H9 (cell line): ENCODE data around the gene DGKH. TPM values are rescaled to one million over a fixed set of nuclear protein-coding genes. Genes with fewer than 3 reads are reported as not detected.

Experiments used
- DNase-seq: peaks from one replicate; pipeline ENCODE4 v3.0.0-alpha.2; 2017
- H2AFZ ChIP-seq: one replicate; pipeline ENCODE4 v1.6.1; 2013; ENCODE audit warnings: mild to moderate bottlenecking, low read length, control low read depth, moderate library complexity
- H2AK5ac ChIP-seq: 2 replicates; pipeline ENCODE4 v1.6.1; 2013; ENCODE audit warnings: low read length, control low read depth, mixed read lengths; ENCODE audit not compliant: insufficient read length
- H2BK120ac ChIP-seq: one replicate; pipeline ENCODE4 v1.6.1; 2013; ENCODE audit warnings: low read depth, mild to moderate bottlenecking, low read length, control low read depth, inconsistent platforms; ENCODE audit not compliant: poor library complexity, severe bottlenecking
- H2BK12ac ChIP-seq: 2 replicates; pipeline ENCODE4 v1.6.1; 2013; ENCODE audit warnings: low read length, control low read depth, mixed read lengths, low read depth; ENCODE audit not compliant: insufficient read length
- H2BK15ac ChIP-seq: 2 replicates; pipeline ENCODE4 v1.6.1; 2013; ENCODE audit warnings: low read depth, low read length, control low read depth
- H2BK20ac ChIP-seq: one replicate; pipeline ENCODE4 v1.6.1; 2013; ENCODE audit warnings: low read depth, mild to moderate bottlenecking, low read length, control low read depth, inconsistent platforms; ENCODE audit not compliant: poor library complexity, severe bottlenecking
- H2BK5ac ChIP-seq: 2 replicates; pipeline ENCODE4 v1.6.1; 2013; ENCODE audit warnings: low read length, control low read depth, mixed read lengths; ENCODE audit not compliant: insufficient read length
- H3K14ac ChIP-seq: 2 replicates; pipeline ENCODE4 v1.6.1; 2013; ENCODE audit warnings: low read length, control low read depth; ENCODE audit not compliant: insufficient read depth
- H3K18ac ChIP-seq: 2 replicates; pipeline ENCODE4 v1.6.1; 2013; ENCODE audit warnings: low read depth, mild to moderate bottlenecking, mixed read lengths, low read length, control low read depth; ENCODE audit not compliant: insufficient read length
- H3K23ac ChIP-seq: 2 replicates; pipeline ENCODE4 v1.6.1; 2013; ENCODE audit warnings: low read length, control low read depth, mixed read lengths, low read depth; ENCODE audit not compliant: insufficient read length
- H3K23me2 ChIP-seq: 2 replicates; pipeline ENCODE4 v1.6.1; 2013; ENCODE audit warnings: low read depth, mild to moderate bottlenecking, mixed read lengths, low read length, control low read depth; ENCODE audit not compliant: insufficient read length, poor library complexity, severe bottlenecking
- H3K27ac ChIP-seq: 2 replicates; pipeline ENCODE4 v1.5.1; 2013; ENCODE audit warnings: low read length, control low read depth, mixed read lengths, low read depth; ENCODE audit not compliant: insufficient read length
- H3K27me3 ChIP-seq: 2 replicates; pipeline ENCODE4 v1.6.1; 2013; ENCODE audit warnings: low read length, control low read depth, inconsistent platforms; ENCODE audit not compliant: insufficient read depth
- H3K4ac ChIP-seq: 2 replicates; pipeline ENCODE4 v1.6.1; 2013; ENCODE audit warnings: low read depth, mild to moderate bottlenecking, control low read depth, inconsistent platforms, low read length, moderate library complexity
- H3K4me1 ChIP-seq: 2 replicates; pipeline ENCODE4 v1.6.1; 2013; ENCODE audit warnings: low read length, control low read depth, inconsistent platforms; ENCODE audit not compliant: insufficient read depth
- H3K4me2 ChIP-seq: 2 replicates; pipeline ENCODE4 v1.6.1; 2013; ENCODE audit warnings: low read length, control low read depth, mixed read lengths; ENCODE audit not compliant: insufficient read length, insufficient read depth
- H3K56ac ChIP-seq: 2 replicates; pipeline ENCODE4 v1.6.1; 2013; ENCODE audit warnings: low read depth, mild to moderate bottlenecking, mixed read lengths, low read length, control low read depth; ENCODE audit not compliant: insufficient read length
- H3K79me1 ChIP-seq: 2 replicates; pipeline ENCODE4 v1.6.1; 2013; ENCODE audit warnings: low read depth, mild to moderate bottlenecking, moderate library complexity, low read length, control low read depth, inconsistent platforms; ENCODE audit not compliant: insufficient read depth, poor library complexity, severe bottlenecking
- H3K79me2 ChIP-seq: 2 replicates; pipeline ENCODE4 v1.6.1; 2013; ENCODE audit warnings: low read length, control low read depth, inconsistent platforms; ENCODE audit not compliant: insufficient read depth
- H3K9ac ChIP-seq: 2 replicates; pipeline ENCODE4 v1.6.1; 2013; ENCODE audit warnings: low read length, control low read depth, mixed read lengths; ENCODE audit not compliant: insufficient read length; ENCODE audit errors: extremely low read depth
- H3K9me3 ChIP-seq: one replicate; pipeline ENCODE4 v1.6.1; 2013; ENCODE audit warnings: low read depth, low read length, inconsistent platforms; ENCODE audit not compliant: control insufficient read depth
- H3T11ph ChIP-seq: one replicate; pipeline ENCODE4 v1.6.1; 2013; ENCODE audit warnings: mild to moderate bottlenecking, low read length, control low read depth, inconsistent platforms
- H4K20me1 ChIP-seq: one replicate; pipeline ENCODE4 v1.6.1; 2013; ENCODE audit not compliant: control insufficient read depth, insufficient read length, insufficient read depth
- H4K5ac ChIP-seq: 2 replicates; pipeline ENCODE4 v1.6.1; 2013; ENCODE audit warnings: low read depth, mild to moderate bottlenecking, mixed read lengths, low read length, control low read depth; ENCODE audit not compliant: insufficient read length
- H4K8ac ChIP-seq: replicated peaks from 2 replicates; pipeline ENCODE4 v1.6.1; 2013; ENCODE audit warnings: low read length, control low read depth, mixed read lengths, low read depth; ENCODE audit not compliant: insufficient read length
- H4K91ac ChIP-seq: 2 replicates; pipeline ENCODE4 v1.6.1; 2013; ENCODE audit warnings: low read depth, mild to moderate bottlenecking, moderate library complexity, mixed read lengths, low read length, control low read depth; ENCODE audit not compliant: insufficient read length
- H3K27ac Mint-ChIP-seq, 3 experiments: 2 replicates in 2 of 3; 3 replicates in 1 of 3; pipeline ENCODE4 v1.8.0; 2020 to 2021; ENCODE audit warnings: mixed read lengths in 3 of 3, mild to moderate bottlenecking in 1 of 3, moderate library complexity in 1 of 3
- H3K27me3 Mint-ChIP-seq: 2 replicates; pipeline ENCODE4 v1.8.0; 2021; ENCODE audit warnings: low read depth, mild to moderate bottlenecking, moderate library complexity, mixed read lengths
- H3K36me3 Mint-ChIP-seq, 3 experiments: 2 replicates in 2 of 3; 3 replicates in 1 of 3; pipeline ENCODE4 v1.8.0; 2020 to 2021; ENCODE audit warnings: low read depth in 3 of 3, mixed read lengths in 3 of 3; ENCODE audit not compliant: insufficient read depth in 1 of 3
- H3K4me1 Mint-ChIP-seq, 2 experiments: 2 replicates each; pipeline ENCODE4 v1.8.0; 2020; ENCODE audit warnings: mixed read lengths in 2 of 2
- H3K4me3 Mint-ChIP-seq, 2 experiments: 2 replicates in 1 of 2; 3 replicates in 1 of 2; pipeline ENCODE4 v1.8.0; 2020 to 2021; ENCODE audit warnings: mild to moderate bottlenecking in 2 of 2, mixed read lengths in 2 of 2, moderate library complexity in 1 of 2
- H3K9me3 Mint-ChIP-seq, 2 experiments: 2 replicates in 1 of 2; 3 replicates in 1 of 2; pipeline ENCODE4 v1.8.0; 2020; ENCODE audit warnings: mild to moderate bottlenecking in 2 of 2, mixed read lengths in 2 of 2, moderate library complexity in 1 of 2
- WGBS: extraction: QIAGEN DNeasy Blood & Tissue Kit; methylation state at CpG from one replicate; pipeline ENCODE4 v1.1.7; 2013; ENCODE audit warnings: missing lambda C conversion rate, low lambda C conversion rate, mixed read lengths; ENCODE audit not compliant: insufficient read length; ENCODE audit errors: extremely low coverage; 5-methylcytosine and 5-hydroxymethylcytosine counted together
- total RNA-seq: library from RNA; stranded (reverse); gene quantifications from 2 replicates; pipeline ENCODE4 v1.2.1, GENCODE V29; 2021
- TF ChIP-seq, protein P1 (sequence below): fragments of 200-600 bp; sonication (generic); conservative IDR thresholded peaks from 3 replicates; pipeline ENCODE4 v1.8.0; 2021; ENCODE audit warnings: antibody characterized with exemption, mild to moderate bottlenecking

Gene DGKH
- total RNA-seq, 1 experiment from 2014 or later: 8.6 TPM

DNA sequence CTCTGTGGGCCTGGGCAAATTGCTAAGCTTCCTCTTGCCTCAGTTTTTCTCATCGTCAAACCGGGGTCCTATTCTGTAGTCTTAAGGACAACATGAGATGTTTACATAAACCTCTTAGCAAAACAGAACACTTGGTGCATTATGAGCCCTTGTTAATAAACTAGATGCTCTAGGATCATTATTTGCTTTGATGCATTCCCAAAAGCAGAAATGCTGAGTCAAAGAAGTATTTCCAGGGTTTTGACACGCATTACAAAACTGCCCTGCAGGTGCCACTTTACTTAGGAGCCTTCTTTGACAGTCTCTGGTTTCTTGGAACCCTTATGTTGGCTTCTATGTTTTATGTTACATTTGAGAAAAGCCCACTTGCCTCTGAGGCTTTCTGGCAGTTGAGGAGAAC lies 235.6 kb downstream of the DGKH start:
- Histone ChIP-seq H4K8ac (no peak overlapping the region), H3K23ac (no peak overlapping the region), H3K4me1 (peaks cover 5% of the 10 kb centered on the region; the same call in 1 of the 2 replicates), H2AK5ac (no peak overlapping the region), H4K91ac (no peak overlapping the region), H3K27ac (no peak overlapping the region), H3K56ac (no peak overlapping the region), H3K27me3 (no peaks in the 10 kb centered on the region), H2BK120ac (no peak overlapping the region), H2AFZ (no peak overlapping the region), H3K14ac (no peak overlapping the region), H4K20me1 (no peaks in the 10 kb centered on the region), H3K79me1 (no peaks in the 10 kb centered on the region), H3K18ac (no peak overlapping the region), H3K4me2 (no peak overlapping the region), H3K9ac (no peak overlapping the region), H3T11ph (no peak overlapping the region), H2BK20ac (no peak overlapping the region), H4K5ac (no peak overlapping the region), H3K23me2 (no peaks in the 10 kb centered on the region), H3K4ac (no peak overlapping the region), H3K9me3 (no peaks in the 10 kb centered on the region), H2BK15ac (no peak overlapping the region), H2BK12ac (no peak overlapping the region), H2BK5ac (no peak overlapping the region), H3K79me2 (peaks cover 2% of the 10 kb centered on the region; the same call in 1 of the 2 replicates)
- no peaks in the 10 kb centered on the region for H3K9me3 Mint-ChIP-seq
- peaks cover 8 to 24% (median 16%) of the 10 kb centered on the region in 3 experiments; a peak in 6 of 7 replicates for H3K36me3 Mint-ChIP-seq
- no peak overlapping the region for H3K4me3 Mint-ChIP-seq
- no peak for DNase-seq
- TF ChIP-seq, protein P1, sequence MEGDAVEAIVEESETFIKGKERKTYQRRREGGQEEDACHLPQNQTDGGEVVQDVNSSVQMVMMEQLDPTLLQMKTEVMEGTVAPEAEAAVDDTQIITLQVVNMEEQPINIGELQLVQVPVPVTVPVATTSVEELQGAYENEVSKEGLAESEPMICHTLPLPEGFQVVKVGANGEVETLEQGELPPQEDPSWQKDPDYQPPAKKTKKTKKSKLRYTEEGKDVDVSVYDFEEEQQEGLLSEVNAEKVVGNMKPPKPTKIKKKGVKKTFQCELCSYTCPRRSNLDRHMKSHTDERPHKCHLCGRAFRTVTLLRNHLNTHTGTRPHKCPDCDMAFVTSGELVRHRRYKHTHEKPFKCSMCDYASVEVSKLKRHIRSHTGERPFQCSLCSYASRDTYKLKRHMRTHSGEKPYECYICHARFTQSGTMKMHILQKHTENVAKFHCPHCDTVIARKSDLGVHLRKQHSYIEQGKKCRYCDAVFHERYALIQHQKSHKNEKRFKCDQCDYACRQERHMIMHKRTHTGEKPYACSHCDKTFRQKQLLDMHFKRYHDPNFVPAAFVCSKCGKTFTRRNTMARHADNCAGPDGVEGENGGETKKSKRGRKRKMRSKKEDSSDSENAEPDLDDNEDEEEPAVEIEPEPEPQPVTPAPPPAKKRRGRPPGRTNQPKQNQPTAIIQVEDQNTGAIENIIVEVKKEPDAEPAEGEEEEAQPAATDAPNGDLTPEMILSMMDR: no peak
- H3K27me3 Mint-ChIP-seq: no peaks in the 10 kb centered on the region
- WGBS: no CpG with 5 or more reads among the region's 3 CpGs
- H3K4me1 Mint-ChIP-seq: peaks cover 23 to 27% of the 10 kb centered on the region in 2 experiments
- peak overlapping the region; percentile 24 to 73 (median 29); a peak in 4 of 7 replicates for H3K27ac Mint-ChIP-seq

Other genes starting within 250 kb of the DGKH start
- gene VWA8, start 87.5 kb upstream of the DGKH start, total RNA-seq: 16.6 and 17.4 TPM in 2 replicates
- 20.2 and 20.5 TPM in 2 replicates for gene AKAP11, start 223.5 kb downstream of the DGKH start, total RNA-seq